Measurements from ENCODE around the gene NUDT10.

DNA sequence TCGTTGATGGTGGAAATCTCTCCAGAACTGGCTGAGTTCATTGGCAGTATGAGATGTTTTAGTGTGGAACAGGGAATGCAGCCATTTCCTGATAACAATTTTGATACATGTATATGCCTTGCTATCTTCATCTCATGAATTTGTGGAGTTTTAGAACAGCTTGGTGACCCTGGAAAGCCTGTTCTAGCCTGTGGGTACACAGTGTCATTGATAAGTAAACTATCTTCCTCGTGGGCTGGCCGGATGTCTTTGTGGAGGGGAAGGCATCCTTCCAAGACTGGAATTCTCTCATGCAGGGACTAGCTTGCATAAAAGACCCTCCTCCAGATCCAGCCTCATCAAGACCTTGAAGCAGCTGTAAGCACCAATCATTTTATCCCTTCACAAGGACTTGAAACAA, 40.2 kb upstream of the NUDT10 start:
- TF ChIP-seq POLR2AphosphoS5 (IDR thresholded peaks at IDR 0.05; ENCODE audit: borderline replicate concordance, low read depth, low read length) (no peak), EZH2 (IDR thresholded peaks at IDR 0.05) (no peak), FOXP2 (optimal IDR thresholded peaks at IDR 0.05; ENCODE audit: control extremely low read depth, extremely low read length, insufficient read depth) (no peak)
